Adipose tissue (tissue), 3 donors: ENCODE data around the gene CLN6. TPM values are rescaled to one million over a fixed set of nuclear protein-coding genes. Genes with fewer than 3 reads are reported as not detected.
"Not testable (repeated sequence)": the region's sequence is repeated elsewhere in the genome, so short reads cannot be mapped to it uniquely, and the experiment has no call there.

Experiments used
- H3K27ac ChIP-seq: one replicate; pipeline ENCODE4 v1.5.1; 2013; ENCODE audit warnings: low read depth, low read length
- WGBS, 3 donors: extraction: QIAGEN DNeasy Blood & Tissue Kit; methylation state at CpG; one replicate each; pipeline ENCODE4 v1.1.7; 2013; 5-methylcytosine and 5-hydroxymethylcytosine counted together
- polyA plus RNA-seq, 3 donors: library from polyadenylated mRNA; stranded (reverse); fragments of 200-250 nt; gene quantifications; one replicate each; pipeline ENCODE4 v1.2.3, GENCODE V29; 2013
- donor health status: healthy with polysubstance abuse.
- donor health status: Bipolar disorder and iron deficiency.
- donor health status: healthy.

CLN6 gene
- polyA plus RNA-seq, 3 donors: 10.5 to 15.7 (median 15.0) TPM

DNA sequence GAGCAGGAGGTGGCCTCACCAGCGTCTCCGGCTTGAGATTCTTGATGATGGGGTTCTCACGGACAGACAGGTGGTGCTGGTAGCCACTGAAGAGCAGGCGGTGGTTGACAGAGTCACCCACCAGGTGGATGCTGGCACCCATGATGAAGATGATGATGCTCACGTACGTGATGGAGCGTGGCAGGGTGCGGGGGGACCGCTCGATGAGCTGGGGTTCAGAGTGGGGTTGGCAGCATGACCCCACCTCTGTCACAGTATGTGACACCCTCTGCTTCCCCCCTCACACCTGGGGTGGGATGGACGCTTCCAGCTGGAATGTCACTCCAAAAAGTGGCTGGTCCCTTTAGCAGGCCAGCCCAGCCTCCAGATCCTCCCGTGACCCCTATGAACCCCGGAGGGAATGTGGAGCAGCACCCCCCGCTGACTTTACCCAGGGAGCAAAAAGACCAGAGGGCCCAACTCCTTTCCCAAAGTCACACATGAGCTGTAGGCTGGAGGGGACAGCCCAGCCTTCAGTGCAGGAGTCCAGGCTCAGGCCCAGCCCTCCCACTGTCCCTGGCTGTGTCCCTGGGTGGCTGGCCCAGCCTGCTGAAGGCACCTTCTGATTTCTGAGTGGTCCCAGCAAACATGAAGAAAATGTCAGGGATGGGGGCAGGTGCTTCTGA, 17.7 kb downstream of the CLN6 start:
- no peak overlapping the region for H3K27ac ChIP-seq
- WGBS, 3 donors: 93 to 95% (median 93%) methylated on average over 14 of the region's 14 CpGs

DNA sequence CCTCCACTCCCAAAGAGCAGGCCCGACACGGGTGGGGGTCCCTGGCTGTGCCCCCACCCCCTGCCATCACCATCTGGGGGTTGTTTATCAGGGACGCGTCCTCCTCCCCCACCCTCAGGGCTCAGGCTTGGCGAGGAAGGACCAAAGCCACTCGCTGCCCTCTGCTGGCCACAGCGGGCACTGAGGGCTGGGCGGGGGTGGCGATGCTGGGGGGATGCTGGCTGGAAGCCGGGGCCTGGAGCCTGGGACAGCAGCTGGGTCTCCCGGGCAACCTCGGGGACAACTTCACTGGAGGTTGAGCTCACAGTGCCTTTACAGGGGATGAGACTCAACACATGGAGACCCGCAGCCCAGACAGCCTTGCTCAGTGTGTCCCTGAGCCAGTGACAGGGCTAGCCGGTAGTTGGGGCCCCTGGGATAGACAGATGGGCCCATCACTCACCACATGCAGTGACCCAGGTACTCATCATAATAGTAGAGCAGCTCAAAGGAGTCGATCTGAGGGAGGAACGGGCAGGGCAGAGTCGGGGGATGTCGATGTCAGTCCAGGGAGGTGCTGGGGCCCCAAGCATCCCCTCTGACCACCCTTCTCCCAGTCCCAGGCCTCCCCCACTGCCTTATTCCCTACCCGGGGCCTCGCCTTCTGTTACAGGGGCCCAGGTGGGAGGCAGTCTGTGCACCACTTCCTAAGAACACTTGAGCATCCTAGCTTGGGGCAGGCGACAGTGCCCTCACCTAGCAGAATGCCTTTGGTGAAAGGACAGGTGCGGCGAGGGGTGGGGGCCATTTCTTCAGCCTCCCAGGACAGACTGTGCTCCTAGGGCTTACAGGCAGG, 18.5 kb downstream of the CLN6 start:
- no peak overlapping the region for H3K27ac ChIP-seq
- 47 to 50% (median 48%) methylated on average over 23 of the region's 23 CpGs for WGBS, 3 donors

DNA sequence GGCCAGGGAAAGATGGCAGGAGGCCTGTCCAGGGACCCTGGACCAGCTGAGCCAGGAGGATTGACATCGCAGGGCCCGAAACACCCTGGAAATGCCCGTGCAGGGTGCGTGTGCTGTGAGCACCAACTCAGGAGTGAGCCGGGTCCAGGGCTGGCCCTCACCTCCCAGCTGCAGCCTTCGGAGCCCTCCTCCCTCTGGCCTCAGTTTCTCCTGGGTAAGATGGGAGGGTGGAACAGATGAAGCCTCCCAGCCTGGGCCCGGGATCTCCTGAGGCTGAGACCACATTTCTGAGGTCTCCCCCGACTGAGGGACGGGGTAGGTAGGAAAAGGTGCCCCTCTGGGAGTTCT, 19.1 kb downstream of the CLN6 start:
- WGBS, 3 donors: 78 to 83% (median 81%) methylated on average over 9 of the region's 9 CpGs
- no peak overlapping the region for H3K27ac ChIP-seq

DNA sequence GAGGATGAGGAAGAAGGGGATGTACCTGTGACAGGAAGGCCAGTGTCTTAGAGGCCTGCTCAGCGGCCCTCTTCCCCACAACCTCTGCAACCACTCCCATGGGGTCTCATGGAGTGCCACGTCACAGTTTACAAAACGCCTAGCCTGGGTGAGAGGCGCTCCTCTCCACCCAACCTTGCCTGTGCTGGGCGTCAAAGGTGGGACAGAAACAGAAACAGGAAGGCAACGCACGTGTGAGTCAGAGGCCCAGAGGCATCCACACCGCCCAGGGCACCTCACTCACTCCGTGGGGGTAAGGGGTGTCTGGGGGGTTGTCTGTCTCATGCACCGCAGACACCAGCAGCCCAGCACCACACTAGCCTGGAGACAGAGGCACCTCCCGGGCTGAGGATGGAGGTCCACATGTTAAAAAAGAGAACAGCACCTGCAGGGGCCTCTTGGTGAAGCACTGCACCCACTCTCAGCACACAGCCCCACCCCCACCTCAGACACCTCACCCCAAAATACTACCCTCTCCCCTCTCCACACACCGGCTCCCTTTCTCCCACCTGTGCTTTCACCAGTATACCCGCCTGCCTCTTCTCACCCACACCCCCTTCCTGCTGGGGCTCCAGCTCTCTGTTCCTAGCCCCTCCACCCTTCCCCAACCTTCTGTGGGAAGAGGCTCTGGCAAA, 19.7 kb downstream of the CLN6 start:
- no peak overlapping the region for H3K27ac ChIP-seq
- WGBS, 3 donors: 68 to 82% (median 80%) methylated on average over 11 to 13 of the region's 13 CpGs

DNA sequence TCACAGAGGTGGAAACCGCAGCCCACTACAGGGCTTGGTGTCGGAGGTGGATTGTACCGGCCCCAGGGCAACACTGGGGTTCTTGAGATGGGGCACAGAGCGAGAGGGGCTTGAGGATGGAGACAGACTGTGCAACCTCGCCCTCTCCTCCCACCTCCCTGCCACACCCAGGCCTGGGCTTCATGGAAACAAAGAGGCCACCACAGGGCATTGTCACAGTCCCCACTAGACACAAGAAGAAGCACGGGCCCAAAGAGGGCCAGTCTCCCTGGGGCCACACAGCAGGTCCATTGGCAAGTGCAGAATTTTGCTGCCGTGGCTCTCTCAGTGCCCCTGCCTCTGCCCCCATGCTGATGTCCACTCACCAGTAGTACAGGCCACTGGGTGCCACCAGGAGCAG, 20.3 kb downstream of the CLN6 start:
- 80 to 94% (median 82%) methylated on average over 7 of the region's 7 CpGs for WGBS, 3 donors
- no peak overlapping the region for H3K27ac ChIP-seq

DNA sequence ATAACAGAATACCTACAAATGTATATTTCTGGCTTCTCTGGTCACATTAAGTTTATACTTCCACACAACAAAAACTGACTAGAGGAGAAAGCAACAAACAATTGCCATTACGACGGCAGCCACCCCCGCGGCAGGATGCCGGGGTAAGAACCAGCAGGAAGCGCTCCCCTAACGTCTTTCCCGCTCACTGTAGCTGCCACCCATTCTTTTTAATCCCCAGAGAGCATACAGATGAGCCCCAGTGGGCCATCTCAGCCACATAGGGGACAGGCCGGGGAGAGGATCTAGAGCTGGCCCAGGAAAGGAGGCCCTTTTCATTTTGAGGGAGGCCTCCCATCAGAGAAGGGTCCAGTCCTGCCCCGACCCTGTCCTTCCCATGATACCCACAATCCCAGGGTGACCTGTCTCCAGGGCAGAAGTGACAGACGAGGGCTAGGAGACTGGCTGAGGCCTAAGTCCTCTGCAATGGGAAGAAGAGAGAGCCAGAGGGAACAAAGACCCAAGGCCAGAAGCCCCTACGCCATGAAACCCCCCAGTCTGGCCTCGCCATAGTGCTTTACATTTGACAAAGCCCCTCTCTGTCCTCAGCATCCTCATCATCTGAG, 20.8 kb downstream of the CLN6 start:
- H3K27ac ChIP-seq: no peak overlapping the region
- 64 to 88% (median 67%) methylated on average over 12 to 13 of the region's 13 CpGs for WGBS, 3 donors

GRCh38 chr15:68208136-68208535, 21.4 kb downstream of the CLN6 start:
- WGBS, 3 donors: 68 to 86% (median 71%) methylated on average over 16 of the region's 16 CpGs
- H3K27ac ChIP-seq: no peak overlapping the region

GRCh38 chr15:68207176-68207935, 22.2 kb downstream of the CLN6 start:
- H3K27ac ChIP-seq: no peak overlapping the region
- WGBS, 3 donors: 81 to 89% (median 89%) methylated on average over 12 of the region's 12 CpGs

DNA sequence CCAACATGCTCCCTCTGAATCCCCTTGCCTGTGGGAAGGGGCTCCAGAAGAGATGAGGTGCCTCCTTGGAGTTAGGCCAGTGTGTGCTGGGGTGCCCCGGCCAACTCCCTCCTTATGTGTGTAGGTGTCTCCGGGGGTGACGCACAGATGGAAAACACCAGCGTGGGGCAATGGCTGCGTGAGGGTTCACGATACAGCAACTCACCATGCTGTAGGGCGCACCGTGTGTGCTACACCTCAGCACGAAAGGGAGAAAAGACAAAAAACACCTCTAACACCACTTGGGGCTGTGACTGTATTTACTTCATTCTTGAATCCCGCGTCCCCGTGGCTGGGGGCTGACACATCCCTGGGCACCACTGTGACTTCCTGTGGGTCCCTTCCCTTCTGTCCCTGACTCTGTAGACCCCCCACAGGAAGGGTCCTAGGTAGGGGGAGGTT, 22.8 kb downstream of the CLN6 start:
- H3K27ac ChIP-seq: no peak overlapping the region
- WGBS, 3 donors: 85 to 89% (median 88%) methylated on average over 12 of the region's 12 CpGs

DNA sequence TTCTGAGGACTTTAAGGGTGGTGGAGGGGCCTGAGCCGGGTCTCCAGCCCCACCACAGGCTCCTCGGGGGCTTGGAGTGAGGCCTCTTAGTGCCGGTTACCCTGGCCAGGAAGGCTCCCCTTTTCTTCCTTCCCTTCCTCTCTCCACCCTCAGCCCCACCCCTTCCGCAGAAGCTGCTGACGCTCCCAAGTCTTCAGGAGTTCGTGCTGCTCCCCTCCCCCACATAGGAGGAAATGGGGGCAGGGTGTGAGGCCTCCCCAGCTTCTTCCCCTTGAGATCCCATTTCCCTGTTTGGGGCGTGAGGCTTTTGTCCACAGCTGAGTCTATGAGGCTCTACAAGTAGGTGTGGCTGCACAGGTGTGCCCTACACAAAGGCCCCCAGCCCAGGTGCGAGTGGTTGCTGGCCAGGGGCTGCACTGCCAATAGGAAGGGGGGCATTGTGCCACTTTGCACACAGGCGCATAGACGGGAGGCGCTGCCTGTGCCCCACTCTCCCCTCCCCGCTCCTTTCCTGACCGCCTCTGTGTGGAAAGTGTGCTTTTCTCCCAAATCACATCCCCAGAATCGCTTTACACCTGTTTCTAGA, 23.5 kb downstream of the CLN6 start:
- 43 to 83% (median 48%) methylated on average over 14 of the region's 14 CpGs for WGBS, 3 donors
- H3K27ac ChIP-seq: no peak overlapping the region

DNA sequence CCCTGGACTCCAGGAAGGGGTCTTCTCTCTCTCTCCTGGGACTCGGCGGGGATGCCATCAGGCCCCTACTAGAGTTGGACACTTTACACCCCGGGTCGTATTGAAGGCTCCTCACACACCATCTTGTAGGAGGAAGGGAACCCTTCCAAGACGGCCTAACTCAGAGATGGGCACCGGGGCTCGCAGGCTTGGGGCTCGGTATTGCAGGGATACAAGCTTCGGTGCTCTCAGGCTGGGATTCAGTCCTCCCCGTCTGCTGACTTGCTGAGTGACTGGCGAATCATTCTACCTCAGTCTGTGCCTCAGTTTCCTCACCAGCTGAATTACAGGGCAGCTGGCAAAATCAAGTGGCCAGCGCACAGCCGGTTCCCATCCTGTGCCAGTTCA, 24.0 kb downstream of the CLN6 start:
- 60 to 73% (median 60%) methylated on average over 13 of the region's 13 CpGs for WGBS, 3 donors

GRCh38 chr15:68204776-68205557, 24.6 kb downstream of the CLN6 start, which contains the start of gene CALML4:
CALML4 (minus strand) TSS chr15:68205332; CDS start chr15:68205247, 85 bp downstream.
- H3K27ac ChIP-seq: no peak within 1 kb of the TSS
- 19 to 24% (median 21%) methylated on average over 16 of the region's 16 CpGs for WGBS, 3 donors

More for the DNA sequence above, 24.0 kb downstream of the CLN6 start:
- H3K27ac ChIP-seq: no peak overlapping the region

DNA sequence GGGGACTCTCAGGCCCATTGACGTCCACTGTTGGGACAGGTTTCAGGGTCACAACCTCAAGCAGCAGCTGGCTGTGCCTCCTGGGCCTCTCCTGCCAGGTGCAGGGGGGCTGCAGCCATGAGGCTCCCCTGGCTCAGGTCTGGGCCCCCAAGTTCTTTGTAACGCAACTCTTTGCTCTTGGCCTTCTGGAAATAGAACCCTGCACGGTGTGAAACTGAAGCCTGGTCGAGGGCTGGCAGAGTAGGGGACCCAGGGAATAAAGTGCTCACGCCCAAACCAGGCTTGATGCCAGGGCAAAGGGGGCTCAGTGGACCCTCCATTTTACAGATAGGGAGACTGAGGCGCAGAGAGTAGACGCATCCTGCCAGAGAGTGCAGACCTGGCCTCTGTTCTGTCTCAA, 25.2 kb downstream of the CLN6 start:
- no peak overlapping the region for H3K27ac ChIP-seq
- 87 to 93% (median 87%) methylated on average over 7 of the region's 7 CpGs for WGBS, 3 donors

- no peak overlapping the region for H3K27ac ChIP-seq
- 93 to 96% (median 96%) methylated on average over 5 of the region's 5 CpGs for WGBS, 3 donors
Measured at GRCh38 chr15:68203956-68204355, 25.6 kb downstream of the CLN6 start.

DNA sequence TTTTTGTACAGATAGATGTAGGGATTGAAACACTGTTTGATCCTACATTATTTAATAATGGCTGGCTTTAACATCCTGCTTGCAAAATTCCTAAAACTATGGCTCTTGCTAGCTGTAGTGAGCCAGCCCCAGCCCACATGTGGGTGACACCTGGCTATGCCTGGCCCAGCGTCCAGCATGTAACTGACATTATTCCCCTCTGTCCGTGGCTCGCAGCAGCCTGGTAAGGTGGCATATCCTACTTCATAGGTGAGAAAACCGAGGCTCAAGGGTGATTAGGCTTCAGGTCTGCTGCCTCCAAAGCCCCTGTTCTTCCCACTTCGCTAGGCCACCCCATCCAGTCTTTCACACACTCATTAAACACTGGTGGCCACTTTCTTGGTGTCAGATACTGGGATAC, 26.0 kb downstream of the CLN6 start:
- 91 to 98% (median 94%) methylated on average over 5 of the region's 5 CpGs for WGBS, 3 donors

DNA sequence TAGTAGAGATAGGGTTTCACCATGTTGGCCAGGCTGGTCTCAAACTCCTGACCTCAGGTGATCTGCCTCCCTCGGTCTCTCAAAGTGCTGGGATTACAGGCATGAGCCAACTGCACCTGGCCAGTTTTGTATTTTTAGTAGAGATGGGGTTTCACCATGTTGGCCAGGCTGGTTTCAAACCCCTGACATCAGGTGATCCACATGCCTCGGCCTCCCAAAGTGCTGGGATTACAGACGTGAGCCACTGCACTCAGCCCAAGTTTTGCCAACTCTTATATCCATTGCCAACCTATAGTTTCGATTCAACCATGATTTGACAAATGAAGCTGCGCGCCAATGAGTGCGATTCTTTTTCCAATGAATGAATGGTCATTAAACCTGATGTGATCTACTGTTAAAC, 26.5 kb downstream of the CLN6 start:
- 95 to 97% (median 97%) methylated on average over 7 of the region's 7 CpGs for WGBS, 3 donors

More for the DNA sequence above, 26.0 kb downstream of the CLN6 start:
- H3K27ac ChIP-seq: no peak overlapping the region

GRCh38 chr15:68201879-68202261, 27.7 kb downstream of the CLN6 start:
- no peak overlapping the region for H3K27ac ChIP-seq
- 48 to 66% (median 51%) methylated on average over 3 of the region's 3 CpGs for WGBS, 3 donors

More for the DNA sequence above, 26.5 kb downstream of the CLN6 start:
- H3K27ac ChIP-seq: not testable (repeated sequence)
